Mucosa of descending colon (tissue), 3 donors: ENCODE data around the gene CAMK1. TPM values are rescaled to one million over a fixed set of nuclear protein-coding genes. Genes with fewer than 3 reads are reported as not detected.

Experiments
- ATAC-seq: fragments of 200-7000 bp; cut with Tn5 transposase; one replicate; pipeline ENCODE4 v1.9.1; 2020; ENCODE audit warnings: mild to moderate bottlenecking, moderate library complexity
- DNase-seq, 3 donors: peaks; one replicate each; pipeline ENCODE4 v3.0.0-alpha.2; 2020
- H3K36me3 ChIP-seq: fragments of 200-600 bp; one replicate; pipeline ENCODE4 v1.8.0; 2021; ENCODE audit warnings: low read depth, mild to moderate bottlenecking
- H3K4me1 ChIP-seq: fragments of 200-600 bp; one replicate; pipeline ENCODE4 v1.8.0; 2021; ENCODE audit warnings: low read depth, mild to moderate bottlenecking
- H3K4me3 ChIP-seq: fragments of 200-600 bp; one replicate; pipeline ENCODE4 v1.8.0; 2021; ENCODE audit warnings: mild to moderate bottlenecking
- H3K9me3 ChIP-seq: fragments of 200-600 bp; one replicate; pipeline ENCODE4 v1.8.0; 2021; ENCODE audit warnings: mild to moderate bottlenecking
- intact Hi-C, 2 donors: fragments of 100-400 bp; cut with DNase I in 1 of 2; cut with micrococcal nuclease in 1 of 2; formaldehyde crosslinking; loops; one replicate each; pipeline versions ENCODE4 v1.11.0 to v1.11.1; 2022; cut with DNase I, micrococcal nuclease
- long read RNA-seq, 2 donors: library from polyadenylated mRNA; unstranded; transcript quantifications; one replicate each; pipeline ENCODE4 v2.0.0, GENCODE V29; 2019 to 2021
- total RNA-seq, 3 donors: library from RNA; stranded (reverse); fragmentation: NEBNext Ultra II Directional in 2 of 3; extraction: Animal tissue kit (Norgen Biotek cat#: 25700) in 2 of 3; gene quantifications; one replicate each; pipeline versions ENCODE4 v1.2.1 to v1.2.4, GENCODE V29; 2021 to 2023
- TF ChIP-seq, protein P1 (sequence below): fragments of 200-600 bp; IDR thresholded peaks from one replicate; pipeline ENCODE4 v1.8.0; 2022; ENCODE audit warnings: antibody characterized with exemption, mild to moderate bottlenecking
- donor health status: DM: no; HTN: no; CAD: no; lungs with moderate emphysema.
- donor health status: DM: no; HTN: no; CAD: no.
- donor health status: DM: no; HTN: yes; CAD: no.

Gene CAMK1
- 10 to 100 TPM in 2 of 3 donors, 1 to 10 TPM in 1; 5.7 to 35.8 (median 10.1) TPM for total RNA-seq
- long read RNA-seq, donor 1, transcript CAMK1-201 (12 exons, 1,488 nt): major isoform, 23 of 53 reads
- long read RNA-seq, donor 1, partial matches to known transcripts: 7 of 53 reads
- long read RNA-seq, donor 1, other reads (novel, unspliced or antisense): 23 of 53 reads
- long read RNA-seq, donor 2, transcript CAMK1-201 (12 exons, 1,488 nt): major isoform, 5 of 10 reads
- long read RNA-seq, donor 2, partial matches to known transcripts: 1 of 10 reads
- long read RNA-seq, donor 2, other reads (novel, unspliced or antisense): 4 of 10 reads

DNA sequence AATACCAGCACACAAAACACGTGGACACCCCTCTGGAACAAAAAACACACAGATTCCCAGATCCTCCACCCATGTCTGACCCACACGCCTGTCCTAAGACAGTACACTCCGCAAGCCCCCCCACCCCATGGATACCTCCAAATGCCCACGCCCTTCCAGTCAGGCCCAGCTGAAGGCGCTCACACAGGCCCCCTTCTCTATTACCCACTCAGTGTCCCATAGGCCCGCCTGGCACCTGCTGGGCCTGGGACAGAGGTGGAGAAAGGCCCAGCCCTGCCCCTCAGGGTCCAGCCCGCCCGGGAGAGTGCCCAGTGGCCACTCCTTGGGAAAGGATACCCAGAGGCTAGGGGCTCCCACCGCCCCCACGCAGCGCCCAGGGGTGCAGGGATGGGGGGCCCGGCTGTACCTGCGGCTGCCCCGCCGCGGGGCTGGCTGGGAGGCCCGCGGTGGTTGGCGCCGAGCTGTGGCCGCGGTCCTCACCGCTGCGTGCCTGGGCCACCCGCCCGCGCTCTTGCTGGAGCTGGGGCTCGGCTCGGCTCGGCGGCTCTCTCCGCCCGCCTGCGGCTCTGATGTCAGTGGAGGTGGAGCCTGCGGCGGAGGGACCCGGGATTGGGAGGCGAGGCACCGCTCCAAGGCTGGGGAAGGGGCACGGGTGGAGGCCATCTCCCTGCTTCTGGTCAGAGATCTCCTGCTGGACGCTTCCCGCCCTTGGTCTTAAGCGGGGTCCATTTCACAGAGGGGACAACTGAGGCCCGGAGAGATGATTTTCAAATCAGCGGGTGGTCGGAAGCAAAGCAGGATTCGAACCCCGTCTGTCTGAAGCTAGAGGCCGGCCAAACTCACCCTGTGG is at the start of gene CAMK1:
Gene CAMK1 (minus strand): TSS at position 522 of the 850 bp plus-strand sequence. CDS start 2,198 bp downstream, outside the sequence.
- intact Hi-C loops: no loop called here

GRCh38 chr3:9818666-9819335 is 49.1 kb upstream of the CAMK1 start:
- TF ChIP-seq, protein P1, sequence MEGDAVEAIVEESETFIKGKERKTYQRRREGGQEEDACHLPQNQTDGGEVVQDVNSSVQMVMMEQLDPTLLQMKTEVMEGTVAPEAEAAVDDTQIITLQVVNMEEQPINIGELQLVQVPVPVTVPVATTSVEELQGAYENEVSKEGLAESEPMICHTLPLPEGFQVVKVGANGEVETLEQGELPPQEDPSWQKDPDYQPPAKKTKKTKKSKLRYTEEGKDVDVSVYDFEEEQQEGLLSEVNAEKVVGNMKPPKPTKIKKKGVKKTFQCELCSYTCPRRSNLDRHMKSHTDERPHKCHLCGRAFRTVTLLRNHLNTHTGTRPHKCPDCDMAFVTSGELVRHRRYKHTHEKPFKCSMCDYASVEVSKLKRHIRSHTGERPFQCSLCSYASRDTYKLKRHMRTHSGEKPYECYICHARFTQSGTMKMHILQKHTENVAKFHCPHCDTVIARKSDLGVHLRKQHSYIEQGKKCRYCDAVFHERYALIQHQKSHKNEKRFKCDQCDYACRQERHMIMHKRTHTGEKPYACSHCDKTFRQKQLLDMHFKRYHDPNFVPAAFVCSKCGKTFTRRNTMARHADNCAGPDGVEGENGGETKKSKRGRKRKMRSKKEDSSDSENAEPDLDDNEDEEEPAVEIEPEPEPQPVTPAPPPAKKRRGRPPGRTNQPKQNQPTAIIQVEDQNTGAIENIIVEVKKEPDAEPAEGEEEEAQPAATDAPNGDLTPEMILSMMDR: no peak
- Histone ChIP-seq H3K9me3 (no peaks in the 10 kb centered on the region), H3K4me3 (no peak overlapping the region), H3K36me3 (no peaks in the 10 kb centered on the region), H3K4me1 (no peaks in the 10 kb centered on the region)
- ATAC-seq (no peak), DNase-seq (peak in 1 of 3 donors; percentile 23)
- intact Hi-C loops: no loop called here

More for the DNA sequence above, at the start of gene CAMK1:
- Histone ChIP-seq H3K9me3 (no peaks in the 10 kb centered on the region), H3K4me1 (peaks cover 15% of the 10 kb centered on the region), H3K36me3 (peaks cover 3% of the 10 kb centered on the region), H3K4me3 (peak within 1 kb of the TSS; percentile 34)
- ATAC-seq (peak; percentile 96), DNase-seq (peak; percentile 82 to 88 (median 84))
- TF ChIP-seq, protein P1: no peak

DNA sequence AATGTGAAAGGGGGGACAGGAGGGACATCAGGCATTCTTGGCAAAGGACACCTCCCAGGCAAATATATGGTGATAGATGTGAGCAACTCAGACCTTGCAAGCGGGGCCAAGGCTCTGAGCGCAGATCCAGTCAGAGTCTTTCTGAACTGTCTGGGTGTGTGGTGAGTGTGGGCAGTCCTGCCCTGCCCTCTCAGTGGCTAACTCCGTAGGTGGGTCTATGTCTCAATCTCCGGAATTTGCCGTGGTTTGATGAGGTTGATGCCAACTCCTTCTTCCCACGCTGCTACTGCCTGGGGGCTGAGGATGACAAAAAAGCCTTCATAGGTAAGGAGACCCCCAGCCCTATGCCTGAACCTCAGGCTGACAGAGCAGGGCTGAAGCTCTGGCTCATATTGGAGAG is 47.7 kb upstream of the CAMK1 start:
- Histone ChIP-seq H3K9me3 (no peaks in the 10 kb centered on the region), H3K36me3 (no peaks in the 10 kb centered on the region), H3K4me1 (no peaks in the 10 kb centered on the region), H3K4me3 (no peak overlapping the region)
- intact Hi-C loops: no loop called here
- TF ChIP-seq, protein P1: no peak
- ATAC-seq (no peak), DNase-seq (peak in 1 of 3 donors; percentile 7)

GRCh38 chr3:9815986-9816385 is 46.2 kb upstream of the CAMK1 start:
- no peaks in the 10 kb centered on the region for H3K36me3 ChIP-seq
- H3K4me1 ChIP-seq: peaks cover under 1% of the 10 kb centered on the region
- intact Hi-C loops: no loop called here
- H3K4me3 ChIP-seq: no peak overlapping the region
- TF ChIP-seq, protein P1: no peak
- no peaks in the 10 kb centered on the region for H3K9me3 ChIP-seq
- ATAC-seq (no peak), DNase-seq (peak in 1 of 3 donors; percentile 17)

DNA sequence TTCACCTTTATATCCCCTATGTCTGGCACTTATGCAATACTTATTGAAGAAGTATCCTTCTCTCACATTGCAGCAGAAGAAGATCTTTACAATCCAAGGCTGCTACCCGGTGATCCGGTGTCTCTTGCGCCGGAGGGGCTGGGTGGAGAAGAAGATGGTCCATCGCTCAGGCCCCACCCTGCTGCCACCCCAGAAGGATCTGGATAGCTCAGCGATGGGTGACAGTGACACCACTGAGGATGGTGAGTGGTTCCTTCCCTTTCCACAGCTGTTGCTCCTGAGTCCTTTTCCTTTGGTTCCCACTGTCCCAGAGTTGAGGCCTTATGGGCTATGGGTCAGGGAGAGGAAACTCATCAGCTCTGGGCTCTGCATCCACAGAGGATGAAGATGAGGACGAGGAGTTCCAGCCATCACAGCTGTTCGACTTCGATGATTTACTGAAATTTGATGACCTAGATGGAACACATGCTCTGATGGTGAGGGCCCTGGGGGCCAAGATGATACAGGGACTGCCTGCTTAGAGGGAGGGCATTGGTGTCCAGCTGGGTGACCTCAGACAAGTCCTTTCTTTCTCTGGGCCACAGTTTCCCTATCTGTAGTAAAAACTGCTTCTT is 43.2 kb upstream of the CAMK1 start:
- Histone ChIP-seq H3K9me3 (no peaks in the 10 kb centered on the region), H3K36me3 (no peaks in the 10 kb centered on the region), H3K4me3 (no peak overlapping the region), H3K4me1 (peaks cover 18% of the 10 kb centered on the region)
- intact Hi-C loops: no loop called here
- peak in 1 of 3 donors; percentile 7 for DNase-seq
- TF ChIP-seq, protein P1: no peak
- no peak for ATAC-seq
